GM12873 (cell line): ENCODE data around the gene SNORC.

Experiments
- CTCF ChIP-seq: IDR thresholded peaks from 2 replicates; pipeline ENCODE4 v1.5.1; 2012; ENCODE audit warnings: low read depth, mild to moderate bottlenecking, moderate library complexity, low read length, control low read depth; ENCODE audit not compliant: insufficient read depth; ENCODE audit errors: missing control alignments

The SNORC gene

GRCh38 chr2:232898592-232899543 lies 28.8 kb downstream of the SNORC start:
- TF ChIP-seq CTCF, result no peak

GRCh38 chr2:232900811-232901735 lies 31.0 kb downstream of the SNORC start:
- no peak for TF ChIP-seq CTCF

- TF ChIP-seq CTCF, result no peak
These were observed 31.9 kb downstream of the SNORC start for GRCh38 chr2:232901736-232902578.

GRCh38 chr2:232903989-232904388 lies 33.9 kb downstream of the SNORC start:
- no peak for TF ChIP-seq CTCF

- no peak for TF ChIP-seq CTCF
These were observed 38.6 kb downstream of the SNORC start for GRCh38 chr2:232908695-232909094.

- TF ChIP-seq CTCF, result no peak
These were observed 40.3 kb downstream of the SNORC start for GRCh38 chr2:232910376-232910775.
